PC-3 (cell line): Measurements from ENCODE around the gene PIGU.

Experiments
- EZH2 ChIP-seq: fragments of 300-600 bp; sonication (generic); IDR thresholded peaks from one replicate; pipeline ENCODE4 v1.6.1; 2017; ENCODE audit warnings: antibody characterized with exemption, mild to moderate bottlenecking, low read length; ENCODE audit not compliant: unreplicated experiment
- EZH2phosphoT487 ChIP-seq: fragments of 300-600 bp; sonication (generic); IDR thresholded peaks from 2 replicates; pipeline ENCODE4 v1.6.1; 2018; ENCODE audit warnings: mild to moderate bottlenecking, antibody characterized with exemption, low read length, borderline replicate concordance
- TF ChIP-seq, protein P1 (sequence below): fragments of 300-600 bp; sonication (generic); conservative IDR thresholded peaks from 2 replicates; pipeline ENCODE4 v1.5.1; 2017; ENCODE audit warnings: antibody characterized with exemption, low read depth, mild to moderate bottlenecking, low read length

DNA sequence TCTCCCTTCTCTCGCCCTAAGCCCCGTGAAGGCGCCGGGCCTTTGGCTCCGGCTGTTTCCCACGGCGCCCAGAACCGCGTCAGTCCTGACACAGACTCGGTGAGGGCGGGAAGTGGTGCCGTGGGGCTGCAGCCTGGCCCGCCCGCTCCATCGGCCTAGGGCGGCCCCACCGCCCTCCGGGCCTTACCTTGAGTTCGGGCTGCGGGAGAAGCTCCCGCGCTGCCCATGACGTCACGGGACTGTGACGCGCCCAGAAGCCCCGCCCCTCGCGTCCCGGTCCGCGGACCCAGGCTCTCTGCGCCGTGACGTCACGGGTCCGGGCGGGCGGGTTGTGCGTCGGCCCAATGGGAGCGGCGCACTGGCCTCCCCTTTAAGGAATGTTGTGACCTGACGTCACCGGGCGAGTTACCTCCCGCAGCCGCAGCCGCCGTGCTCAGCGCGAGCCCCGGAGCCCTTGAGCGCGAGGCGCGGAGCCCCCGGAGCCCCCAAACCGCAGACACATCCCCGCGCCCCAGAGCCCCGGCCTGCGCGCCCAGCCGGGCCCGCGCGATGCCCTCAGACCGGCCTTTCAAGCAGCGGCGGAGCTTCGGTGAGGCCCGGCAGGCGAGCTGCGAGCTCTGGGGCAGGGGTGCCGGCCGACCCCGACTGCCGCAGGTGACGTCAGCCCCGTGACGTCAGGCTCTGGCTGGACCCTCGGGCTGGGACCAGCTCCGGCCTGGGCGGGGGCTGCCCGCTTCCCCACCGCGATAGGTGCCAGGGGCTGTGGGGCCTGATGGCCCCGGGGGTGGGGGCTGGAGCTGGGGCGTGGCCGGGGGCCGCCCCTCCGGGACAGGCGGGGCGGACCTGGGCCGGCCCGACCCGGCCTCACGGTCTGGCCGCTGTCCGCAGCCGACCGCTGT, 118.3 kb downstream of the PIGU start, which contains the start of gene MAP1LC3A:
- TF ChIP-seq, protein P1, sequence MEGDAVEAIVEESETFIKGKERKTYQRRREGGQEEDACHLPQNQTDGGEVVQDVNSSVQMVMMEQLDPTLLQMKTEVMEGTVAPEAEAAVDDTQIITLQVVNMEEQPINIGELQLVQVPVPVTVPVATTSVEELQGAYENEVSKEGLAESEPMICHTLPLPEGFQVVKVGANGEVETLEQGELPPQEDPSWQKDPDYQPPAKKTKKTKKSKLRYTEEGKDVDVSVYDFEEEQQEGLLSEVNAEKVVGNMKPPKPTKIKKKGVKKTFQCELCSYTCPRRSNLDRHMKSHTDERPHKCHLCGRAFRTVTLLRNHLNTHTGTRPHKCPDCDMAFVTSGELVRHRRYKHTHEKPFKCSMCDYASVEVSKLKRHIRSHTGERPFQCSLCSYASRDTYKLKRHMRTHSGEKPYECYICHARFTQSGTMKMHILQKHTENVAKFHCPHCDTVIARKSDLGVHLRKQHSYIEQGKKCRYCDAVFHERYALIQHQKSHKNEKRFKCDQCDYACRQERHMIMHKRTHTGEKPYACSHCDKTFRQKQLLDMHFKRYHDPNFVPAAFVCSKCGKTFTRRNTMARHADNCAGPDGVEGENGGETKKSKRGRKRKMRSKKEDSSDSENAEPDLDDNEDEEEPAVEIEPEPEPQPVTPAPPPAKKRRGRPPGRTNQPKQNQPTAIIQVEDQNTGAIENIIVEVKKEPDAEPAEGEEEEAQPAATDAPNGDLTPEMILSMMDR = no peak
- TF ChIP-seq EZH2 (no peak), EZH2phosphoT487 (no peak)
